Measurements from ENCODE around the gene VAV2. TPM values are rescaled to one million over a fixed set of nuclear protein-coding genes. Genes with fewer than 3 reads are reported as not detected.

Gene VAV2
- total RNA-seq, 2 donors from 2014 or later: 7.0 to 7.3 TPM

DNA sequence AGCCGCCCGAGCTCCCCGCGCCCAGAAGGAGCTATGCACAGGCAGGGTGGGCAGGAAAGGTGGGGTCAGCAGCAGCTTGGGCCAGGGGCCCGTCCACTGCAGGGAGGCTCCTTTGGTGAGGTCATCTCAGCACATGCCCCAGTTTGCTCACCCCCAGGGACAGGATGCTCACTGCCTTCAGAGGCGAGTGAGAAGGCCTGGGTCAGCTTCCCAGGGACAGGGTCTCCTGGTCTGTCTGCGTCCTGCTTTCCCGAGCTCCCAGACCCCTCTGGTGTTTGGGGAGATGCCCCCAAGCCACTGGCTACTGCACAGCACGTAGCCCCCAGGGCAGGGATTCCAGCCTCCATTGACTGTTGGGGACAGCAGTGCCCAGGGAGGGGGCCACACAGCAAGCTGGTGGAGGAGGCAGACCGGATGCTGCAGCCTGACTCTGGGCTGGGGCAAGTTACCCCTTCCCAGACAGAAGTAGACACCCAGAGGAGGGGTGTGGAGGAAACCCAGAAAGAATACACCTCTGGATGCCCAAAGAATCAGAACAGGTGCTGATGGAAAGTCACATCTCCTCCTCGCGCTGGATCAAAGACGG lies 253.4 kb downstream of the VAV2 start:
- Mint-ChIP-seq H3K9me3 (no peaks in the 10 kb centered on the region), H3K4me3 (peak overlapping the region; percentile 55), H3K27ac (no peak overlapping the region), H3K27me3 (no peaks in the 10 kb centered on the region), H3K4me1 (no peaks in the 10 kb centered on the region), H3K36me3 (ENCODE audit: low read depth) (no peaks in the 10 kb centered on the region)
- ATAC-seq (replicated peaks): no peak

GRCh38 chr9:133737774-133738639 lies 254.1 kb downstream of the VAV2 start, which contains the start of gene SARDH:
TSS of gene SARDH (minus strand) at chr9:133738352. CDS start at chr9:133734173, 4,179 bp downstream.
- H3K4me3 Mint-ChIP-seq: peak within 1 kb of the TSS; percentile 55
- no peaks in the 10 kb centered on the region for H3K9me3 Mint-ChIP-seq
- peak; percentile 85 for ATAC-seq (replicated peaks)
- H3K27ac Mint-ChIP-seq: no peak within 1 kb of the TSS
- no peaks in the 10 kb centered on the region for H3K4me1 Mint-ChIP-seq
- no peaks in the 10 kb centered on the region for H3K36me3 Mint-ChIP-seq (ENCODE audit: low read depth)
- H3K27me3 Mint-ChIP-seq: no peaks in the 10 kb centered on the region

GRCh38 chr9:133737071-133737773 lies 254.9 kb downstream of the VAV2 start:
- Mint-ChIP-seq H3K27ac (no peak overlapping the region), H3K27me3 (no peaks in the 10 kb centered on the region), H3K4me1 (no peaks in the 10 kb centered on the region), H3K9me3 (no peaks in the 10 kb centered on the region), H3K4me3 (no peak overlapping the region), H3K36me3 (ENCODE audit: low read depth) (no peaks in the 10 kb centered on the region)
- no peak for ATAC-seq (replicated peaks)

DNA sequence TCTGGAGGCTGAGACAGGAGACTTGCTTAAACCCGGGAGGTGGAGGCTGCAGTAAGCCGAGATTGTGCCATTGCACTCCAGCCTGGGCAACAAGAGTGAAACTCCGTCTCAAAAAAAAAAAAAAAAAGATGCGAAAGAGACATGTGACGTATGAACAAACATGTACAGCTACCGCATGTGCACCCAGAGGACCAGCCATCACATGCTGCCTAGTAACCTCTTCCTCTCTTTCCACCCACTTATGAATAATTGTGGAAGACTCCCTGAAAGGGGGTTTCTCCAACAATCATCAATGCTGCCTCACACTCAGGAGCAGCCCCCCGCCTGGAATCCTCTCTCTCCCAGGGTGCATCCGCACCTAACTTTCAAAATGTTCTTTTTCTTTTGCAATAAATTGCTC lies 256.2 kb downstream of the VAV2 start:
- Mint-ChIP-seq H3K4me3 (no peak overlapping the region), H3K27me3 (no peaks in the 10 kb centered on the region), H3K4me1 (no peaks in the 10 kb centered on the region), H3K27ac (no peak overlapping the region), H3K36me3 (ENCODE audit: low read depth) (no peaks in the 10 kb centered on the region), H3K9me3 (no peaks in the 10 kb centered on the region)
- no peak for ATAC-seq (replicated peaks)

- H3K36me3 Mint-ChIP-seq (ENCODE audit: low read depth): no peaks in the 10 kb centered on the region
- H3K27ac Mint-ChIP-seq: no peak overlapping the region
- no peaks in the 10 kb centered on the region for H3K4me1 Mint-ChIP-seq
- ATAC-seq (replicated peaks): no peak
- H3K9me3 Mint-ChIP-seq: no peaks in the 10 kb centered on the region
- H3K4me3 Mint-ChIP-seq: no peak overlapping the region
- H3K27me3 Mint-ChIP-seq: no peaks in the 10 kb centered on the region
Observed at GRCh38 chr9:133735415-133735775, 256.7 kb downstream of the VAV2 start.

DNA sequence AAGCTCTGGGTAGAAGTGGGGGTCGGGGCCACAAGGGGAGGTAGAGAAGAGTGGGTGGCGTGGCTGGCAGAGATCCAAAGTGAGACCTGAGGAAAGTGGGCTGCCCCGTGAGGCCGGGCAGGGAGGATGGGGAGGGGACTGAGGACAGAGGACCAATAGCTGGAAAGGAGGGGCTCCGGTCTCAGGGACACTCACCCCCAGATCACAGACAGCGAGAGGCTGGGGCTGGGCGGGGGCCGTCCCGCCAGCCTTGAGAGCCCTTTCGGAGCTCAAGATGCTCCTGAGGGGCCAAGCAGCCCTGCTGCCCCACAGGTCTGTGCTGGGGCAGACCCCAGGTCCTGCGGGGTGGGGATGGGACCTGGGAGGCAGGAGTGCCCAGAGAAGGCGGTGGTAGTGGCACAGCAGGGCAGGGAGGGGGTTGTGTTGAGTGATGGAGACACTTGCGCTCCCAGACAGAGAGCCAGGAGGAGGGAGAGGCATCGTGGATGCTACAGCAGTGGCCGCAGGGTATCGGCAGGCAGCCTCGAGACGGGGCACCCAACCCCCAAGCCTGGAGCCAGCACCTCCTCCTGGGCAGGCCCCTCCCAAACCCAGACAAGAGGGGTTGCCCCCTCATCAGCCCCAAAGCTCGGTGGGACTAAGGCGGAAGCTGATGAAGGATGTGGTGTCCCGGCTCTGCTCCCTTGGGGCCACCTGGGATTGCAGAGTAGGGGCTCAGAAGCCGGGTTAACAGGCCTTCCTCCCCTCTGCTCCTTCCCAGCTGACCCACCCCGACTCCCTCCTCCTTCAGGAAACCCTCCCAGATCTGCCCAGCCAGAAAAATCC lies 257.3 kb downstream of the VAV2 start:
- no peak overlapping the region for H3K4me3 Mint-ChIP-seq
- H3K27ac Mint-ChIP-seq: no peak overlapping the region
- H3K27me3 Mint-ChIP-seq: no peaks in the 10 kb centered on the region
- H3K9me3 Mint-ChIP-seq: no peaks in the 10 kb centered on the region
- H3K4me1 Mint-ChIP-seq: no peaks in the 10 kb centered on the region
- no peak for ATAC-seq (replicated peaks)
- no peaks in the 10 kb centered on the region for H3K36me3 Mint-ChIP-seq (ENCODE audit: low read depth)

DNA sequence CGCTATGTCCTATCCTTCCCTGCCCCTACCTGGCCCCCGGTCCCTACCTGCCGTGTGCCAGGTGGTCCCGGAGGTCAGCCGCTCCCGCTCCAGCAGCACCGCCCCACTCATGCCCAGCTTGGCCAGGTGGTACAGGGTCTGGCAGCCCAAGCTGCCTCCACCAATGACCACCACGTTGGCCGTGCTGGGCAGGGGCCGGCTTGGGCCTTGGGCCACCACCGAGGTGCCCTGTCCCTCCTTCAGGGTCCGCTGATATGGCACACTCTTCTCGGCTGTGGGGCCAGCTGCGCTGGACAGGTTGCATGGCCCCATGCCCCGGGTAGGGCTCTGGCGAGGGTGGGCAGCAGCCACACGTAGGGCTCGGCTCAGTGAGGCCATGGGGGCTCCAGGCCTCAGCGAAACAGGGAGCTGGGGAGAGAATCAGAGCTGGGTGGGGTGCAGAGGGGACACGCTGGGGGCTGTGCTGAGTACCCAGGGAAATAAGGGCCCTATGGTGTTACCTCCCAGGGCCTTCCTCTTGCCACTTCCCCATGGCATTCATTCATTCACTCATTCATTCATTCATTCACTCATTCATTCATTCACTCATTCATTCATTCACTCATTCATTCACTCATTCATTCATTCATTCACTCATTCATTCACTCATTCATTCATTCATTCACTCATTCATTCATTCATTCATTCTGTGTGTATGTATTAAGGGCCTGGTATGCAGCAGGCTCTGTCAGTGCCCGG lies 258.2 kb downstream of the VAV2 start:
- H3K27ac Mint-ChIP-seq: no peak overlapping the region
- no peaks in the 10 kb centered on the region for H3K36me3 Mint-ChIP-seq (ENCODE audit: low read depth)
- no peak overlapping the region for H3K4me3 Mint-ChIP-seq
- ATAC-seq (replicated peaks): no peak
- no peaks in the 10 kb centered on the region for H3K9me3 Mint-ChIP-seq
- no peaks in the 10 kb centered on the region for H3K4me1 Mint-ChIP-seq
- H3K27me3 Mint-ChIP-seq: peaks cover under 1% of the 10 kb centered on the region

DNA sequence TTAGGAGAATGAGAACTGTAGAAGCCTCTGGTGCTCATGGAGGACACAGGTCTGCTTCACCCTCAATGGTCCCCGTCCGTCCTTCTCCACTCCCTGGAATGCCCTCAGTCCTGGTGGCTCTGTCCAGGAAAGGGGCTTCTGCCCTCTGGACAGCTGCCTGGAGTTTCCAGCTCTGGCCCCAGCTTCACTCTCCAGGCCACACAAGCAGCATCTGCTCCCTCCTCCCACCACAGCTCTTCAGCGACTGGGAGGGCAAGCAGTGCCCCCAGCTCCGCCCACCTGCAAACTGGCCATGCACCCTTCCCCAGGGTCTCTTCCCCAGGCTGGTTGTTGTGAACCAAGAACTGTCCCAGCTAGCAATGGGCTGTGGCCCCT lies 258.7 kb downstream of the VAV2 start:
- no peaks in the 10 kb centered on the region for H3K4me1 Mint-ChIP-seq
- no peaks in the 10 kb centered on the region for H3K9me3 Mint-ChIP-seq
- H3K4me3 Mint-ChIP-seq: no peak overlapping the region
- no peak overlapping the region for H3K27ac Mint-ChIP-seq
- no peaks in the 10 kb centered on the region for H3K36me3 Mint-ChIP-seq (ENCODE audit: low read depth)
- ATAC-seq (replicated peaks): no peak
- H3K27me3 Mint-ChIP-seq: peaks cover 7% of the 10 kb centered on the region

DNA sequence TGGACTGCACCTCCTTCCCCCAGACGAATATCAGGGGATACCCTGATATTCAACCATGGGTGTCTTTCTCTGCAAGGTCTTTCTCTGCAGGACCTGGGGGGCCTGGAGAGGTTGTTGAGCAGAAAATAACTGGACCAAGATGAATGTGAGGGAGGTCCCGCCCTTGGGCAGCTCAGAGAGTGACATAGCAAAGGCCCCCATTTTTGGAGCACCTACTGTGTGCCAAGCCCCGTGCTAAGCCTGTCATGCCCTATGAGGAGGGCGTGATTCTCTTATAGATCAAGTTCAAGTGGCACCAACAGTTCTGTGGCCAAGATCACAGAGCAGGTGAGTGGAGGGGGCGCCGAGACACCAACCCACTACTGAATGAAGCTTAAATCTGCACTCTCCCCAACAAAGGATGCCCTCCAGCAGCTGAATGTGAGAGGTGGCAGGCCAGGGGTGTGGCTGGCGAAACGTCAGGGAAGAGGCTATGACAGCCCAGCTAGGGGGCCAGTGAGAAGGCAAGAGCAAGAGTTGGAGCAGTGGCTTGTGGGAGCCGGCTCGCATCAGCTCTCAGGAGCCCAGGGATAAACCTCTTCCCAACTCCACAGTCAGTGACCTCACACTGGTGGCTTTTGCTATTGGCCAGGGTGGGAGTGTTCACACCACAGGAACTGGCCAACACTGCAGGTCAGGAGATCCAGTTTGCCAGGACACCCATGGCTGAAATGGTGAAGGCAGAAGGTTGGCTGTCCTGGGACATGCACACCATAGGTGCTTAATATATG lies 259.3 kb downstream of the VAV2 start:
- H3K9me3 Mint-ChIP-seq: no peaks in the 10 kb centered on the region
- no peak overlapping the region for H3K27ac Mint-ChIP-seq
- ATAC-seq (replicated peaks): no peak
- H3K36me3 Mint-ChIP-seq (ENCODE audit: low read depth): no peaks in the 10 kb centered on the region
- no peak overlapping the region for H3K4me3 Mint-ChIP-seq
- H3K4me1 Mint-ChIP-seq: no peaks in the 10 kb centered on the region
- H3K27me3 Mint-ChIP-seq: peaks cover 7% of the 10 kb centered on the region

DNA sequence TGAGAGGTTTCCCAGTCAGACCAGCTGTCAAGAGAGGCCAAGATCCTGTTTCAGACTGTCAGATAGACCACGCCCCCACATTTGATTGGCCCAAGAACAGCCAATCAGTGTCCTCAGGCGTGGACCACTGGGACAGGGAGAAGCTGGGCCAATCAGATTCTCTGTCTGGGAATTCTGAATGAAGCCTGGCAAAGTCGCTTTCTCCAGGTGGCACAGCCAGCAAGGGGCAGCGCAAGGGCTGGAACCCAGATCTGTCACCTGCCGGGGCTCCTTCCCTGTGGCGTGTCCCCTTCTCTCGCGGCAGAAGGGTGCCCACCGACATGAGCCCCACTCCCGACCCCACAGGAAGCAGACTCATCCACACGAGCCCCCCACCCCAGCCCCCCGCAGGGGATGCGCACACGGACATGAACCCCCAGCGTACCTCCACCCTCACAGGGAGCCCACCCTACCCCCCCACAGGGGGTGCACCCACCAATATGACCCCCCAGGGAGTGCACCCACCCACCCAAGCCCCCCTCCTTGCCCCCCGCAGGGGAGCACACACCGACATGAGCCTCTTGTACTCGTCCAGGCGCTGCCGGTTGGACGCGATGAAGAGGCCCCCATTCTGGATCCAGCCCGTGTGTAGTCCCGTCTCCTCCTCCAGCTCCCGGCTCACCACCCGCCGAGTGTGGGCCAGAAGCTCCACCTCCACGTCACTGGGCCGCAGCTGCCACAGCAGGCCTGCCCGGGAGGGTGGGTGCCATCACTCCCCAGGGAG lies 260.1 kb downstream of the VAV2 start:
- no peak overlapping the region for H3K27ac Mint-ChIP-seq
- H3K36me3 Mint-ChIP-seq (ENCODE audit: low read depth): no peaks in the 10 kb centered on the region
- no peaks in the 10 kb centered on the region for H3K4me1 Mint-ChIP-seq
- H3K27me3 Mint-ChIP-seq: peaks cover 7% of the 10 kb centered on the region
- no peak overlapping the region for H3K4me3 Mint-ChIP-seq
- ATAC-seq (replicated peaks): no peak
- H3K9me3 Mint-ChIP-seq: no peaks in the 10 kb centered on the region

GRCh38 chr9:133730994-133731715 lies 261.0 kb downstream of the VAV2 start:
- no peaks in the 10 kb centered on the region for H3K36me3 Mint-ChIP-seq (ENCODE audit: low read depth)
- H3K27ac Mint-ChIP-seq: no peak overlapping the region
- peaks cover 11% of the 10 kb centered on the region for H3K27me3 Mint-ChIP-seq
- no peak for ATAC-seq (replicated peaks)
- no peak overlapping the region for H3K4me3 Mint-ChIP-seq
- H3K9me3 Mint-ChIP-seq: no peaks in the 10 kb centered on the region
- H3K4me1 Mint-ChIP-seq: peaks cover 6% of the 10 kb centered on the region

- Mint-ChIP-seq H3K27me3 (peaks cover 14% of the 10 kb centered on the region), H3K4me3 (no peak overlapping the region), H3K4me1 (peaks cover 6% of the 10 kb centered on the region), H3K36me3 (ENCODE audit: low read depth) (no peaks in the 10 kb centered on the region), H3K27ac (no peak overlapping the region), H3K9me3 (no peaks in the 10 kb centered on the region)
- ATAC-seq (replicated peaks): no peak
Observed at GRCh38 chr9:133729617-133730281, 262.4 kb downstream of the VAV2 start.
